Esophagus squamous epithelium (tissue), 4 donors: ENCODE data around the gene OXER1.

Source experiments
- POLR2A ChIP-seq, 4 donors: fragments of 450-650 bp; IDR thresholded peaks; one replicate each; pipeline ENCODE4 v1.6.1; 2017; ENCODE audit warnings: antibody characterized with exemption in 4 of 4, mild to moderate bottlenecking in 4 of 4, moderate library complexity in 3 of 4
- TF ChIP-seq, protein P1 (sequence below), 6 experiments: fragments of 450-650 bp in 4 of 6; fragments of 200-600 bp in 2 of 6; sonication (generic) in 2 of 6; IDR thresholded peaks; one replicate each; pipeline ENCODE4 v1.5.1; 2016 to 2019; ENCODE audit warnings: antibody characterized with exemption in 6 of 6, mild to moderate bottlenecking in 4 of 6, moderate library complexity in 4 of 6

DNA sequence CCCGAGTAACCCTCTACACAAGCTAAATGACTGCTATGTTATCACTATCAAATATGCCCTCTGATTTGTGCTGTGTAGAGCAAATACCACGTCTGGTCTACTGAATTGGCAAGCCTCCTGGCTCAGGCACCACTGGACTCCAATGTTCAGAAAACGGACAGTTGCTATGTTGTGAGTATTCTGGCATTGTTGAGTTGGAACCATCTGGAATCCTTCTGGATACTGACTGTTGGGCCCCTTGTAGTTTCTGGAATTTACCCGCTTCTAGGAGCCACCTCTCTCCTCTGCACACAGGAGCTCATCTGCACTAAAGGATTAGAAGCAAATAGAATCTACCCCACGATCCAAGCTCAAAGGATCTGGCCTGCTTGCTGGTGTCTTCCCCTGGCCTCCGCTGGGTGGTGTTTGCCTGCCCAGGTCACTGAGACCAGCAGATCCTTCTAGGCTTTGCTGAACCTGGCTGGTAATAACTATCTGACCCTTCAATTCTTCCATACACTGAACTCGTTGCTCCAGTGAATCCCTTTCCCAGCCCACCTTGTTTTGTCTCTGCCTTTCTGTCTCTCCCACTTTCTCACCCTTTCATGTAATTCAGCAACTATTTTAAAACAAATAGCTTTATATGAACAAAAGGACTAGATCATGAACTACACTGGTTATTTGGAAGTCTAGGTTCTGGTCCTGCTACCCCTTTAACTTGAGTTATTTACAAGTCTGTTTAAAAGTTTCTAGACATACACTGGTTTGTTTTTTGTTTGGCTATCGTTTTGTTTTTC is 30.5 kb upstream of the OXER1 start:
- TF ChIP-seq, protein P1, sequence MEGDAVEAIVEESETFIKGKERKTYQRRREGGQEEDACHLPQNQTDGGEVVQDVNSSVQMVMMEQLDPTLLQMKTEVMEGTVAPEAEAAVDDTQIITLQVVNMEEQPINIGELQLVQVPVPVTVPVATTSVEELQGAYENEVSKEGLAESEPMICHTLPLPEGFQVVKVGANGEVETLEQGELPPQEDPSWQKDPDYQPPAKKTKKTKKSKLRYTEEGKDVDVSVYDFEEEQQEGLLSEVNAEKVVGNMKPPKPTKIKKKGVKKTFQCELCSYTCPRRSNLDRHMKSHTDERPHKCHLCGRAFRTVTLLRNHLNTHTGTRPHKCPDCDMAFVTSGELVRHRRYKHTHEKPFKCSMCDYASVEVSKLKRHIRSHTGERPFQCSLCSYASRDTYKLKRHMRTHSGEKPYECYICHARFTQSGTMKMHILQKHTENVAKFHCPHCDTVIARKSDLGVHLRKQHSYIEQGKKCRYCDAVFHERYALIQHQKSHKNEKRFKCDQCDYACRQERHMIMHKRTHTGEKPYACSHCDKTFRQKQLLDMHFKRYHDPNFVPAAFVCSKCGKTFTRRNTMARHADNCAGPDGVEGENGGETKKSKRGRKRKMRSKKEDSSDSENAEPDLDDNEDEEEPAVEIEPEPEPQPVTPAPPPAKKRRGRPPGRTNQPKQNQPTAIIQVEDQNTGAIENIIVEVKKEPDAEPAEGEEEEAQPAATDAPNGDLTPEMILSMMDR (IDR thresholded peaks at IDR 0.05) = no peak
- no peak for TF ChIP-seq POLR2A (IDR thresholded peaks at IDR 0.05)
